HG03139 (cell line): ENCODE results near the gene BAIAP2L2.
"Not testable (repeated sequence)": the region's sequence is repeated elsewhere in the genome, so short reads cannot be mapped to it uniquely, and the experiment has no call there.

Experiments used
- ATAC-seq: cut with Tn5 transposase; IDR thresholded peaks from one replicate; pipeline ENCODE4 v1.9.1; 2021; ENCODE audit not compliant: unreplicated experiment

BAIAP2L2 gene

GRCh38 chr22:38081941-38082828 lies 28.3 kb downstream of the BAIAP2L2 start:
- no peak for ATAC-seq

GRCh38 chr22:38081636-38081940 lies 28.9 kb downstream of the BAIAP2L2 start:
- ATAC-seq, result no peak

GRCh38 chr22:38080850-38081635 lies 29.4 kb downstream of the BAIAP2L2 start:
- ATAC-seq, result no peak

- no peak for ATAC-seq
Observed at GRCh38 chr22:38080474-38080849, 30.0 kb downstream of the BAIAP2L2 start.

- ATAC-seq, result no peak
Observed at GRCh38 chr22:38079804-38080203, 30.7 kb downstream of the BAIAP2L2 start.

- not testable (repeated sequence) for ATAC-seq
Observed at GRCh38 chr22:38079208-38079607, 31.3 kb downstream of the BAIAP2L2 start.

GRCh38 chr22:38078046-38078840 lies 32.2 kb downstream of the BAIAP2L2 start:
- ATAC-seq, result no peak

- ATAC-seq, result no peak
Observed at GRCh38 chr22:38077595-38077994, 32.9 kb downstream of the BAIAP2L2 start.

GRCh38 chr22:38077096-38077495 lies 33.4 kb downstream of the BAIAP2L2 start:
- no peak for ATAC-seq

GRCh38 chr22:38075961-38076360 lies 34.5 kb downstream of the BAIAP2L2 start:
- ATAC-seq, result no peak

GRCh38 chr22:38075105-38075825 lies 35.2 kb downstream of the BAIAP2L2 start:
- no peak for ATAC-seq

- no peak for ATAC-seq
Observed at GRCh38 chr22:38074181-38075104, 36.0 kb downstream of the BAIAP2L2 start.

GRCh38 chr22:38073150-38074130 lies 37.0 kb downstream of the BAIAP2L2 start:
- ATAC-seq, result no peak

GRCh38 chr22:38072322-38073149 lies 37.9 kb downstream of the BAIAP2L2 start:
- no peak for ATAC-seq

GRCh38 chr22:38071421-38072321 lies 38.8 kb downstream of the BAIAP2L2 start:
- no peak for ATAC-seq

GRCh38 chr22:38070250-38070921 lies 40.1 kb downstream of the BAIAP2L2 start:
- ATAC-seq, result no peak
